H1 (cell line): Measurements from ENCODE around the gene GDF2. TPM values are rescaled to one million over a fixed set of nuclear protein-coding genes. Genes with fewer than 3 reads are reported as not detected.
A peak's percentile ranks its signal among the peaks of the same experiment; 100 is the strongest.

Experiments
- CTCF ChIA-PET: fragments of 300-600 bp; sonication (Branson Sonifier 250); formaldehyde crosslinking; loops from one replicate; lab custom pipeline; 2021; ENCODE audit not compliant: partially characterized antibody; lab: Charles Lee
- POLR2A ChIA-PET: fragments of 300-600 bp; sonication (Branson Sonifier 250); formaldehyde crosslinking; loops from one replicate; lab custom pipeline; 2021; ENCODE audit warnings: inconsistent platforms; ENCODE audit not compliant: partially characterized antibody; lab: Charles Lee
- DNase-seq, 2 experiments: peaks; one replicate each; pipeline versions ENCODE4 v3.0.0 to v3.0.0-alpha.2; 2010 to 2022; ENCODE audit warnings: low spot score in 2 of 2, low read depth in 1 of 2, mixed read lengths in 1 of 2
- FAIRE-seq: peaks from 2 replicates; lab custom pipeline; 2011; peaks lifted over from hg19 to GRCh38; lab: Jason Lieb, UNC
- H2AFZ ChIP-seq: 2 replicates; pipeline ENCODE4 v1.8.1; 2012; ENCODE audit warnings: low read length, inconsistent platforms
- H2AK5ac ChIP-seq: 2 replicates; pipeline ENCODE4 v1.6.1; 2013; ENCODE audit warnings: low read depth, low read length
- H2BK120ac ChIP-seq: replicated peaks from 2 replicates; pipeline ENCODE3; 2013; ENCODE audit warnings: low read depth, low read length, inconsistent platforms
- H2BK12ac ChIP-seq: 2 replicates; pipeline ENCODE4 v1.6.1; 2013; ENCODE audit warnings: low read depth, low read length
- H2BK15ac ChIP-seq: 2 replicates; pipeline ENCODE4 v1.6.1; 2013; ENCODE audit warnings: low read length
- H2BK20ac ChIP-seq: 2 replicates; pipeline ENCODE4 v1.6.1; 2013; ENCODE audit warnings: low read length
- H2BK5ac ChIP-seq: 2 replicates; pipeline ENCODE4 v1.6.1; 2013; ENCODE audit warnings: low read depth, low read length
- H3K14ac ChIP-seq: 2 replicates; pipeline ENCODE4 v1.6.1; 2013; ENCODE audit warnings: inconsistent platforms; ENCODE audit not compliant: insufficient read length
- H3K18ac ChIP-seq: 2 replicates; pipeline ENCODE4 v1.6.1; 2013; ENCODE audit warnings: low read length; ENCODE audit errors: extremely low read depth
- H3K23ac ChIP-seq: 2 replicates; pipeline ENCODE4 v1.6.1; 2013; ENCODE audit warnings: inconsistent platforms; ENCODE audit not compliant: insufficient read length
- H3K23me2 ChIP-seq: 2 replicates; pipeline ENCODE4 v1.6.1; 2013; ENCODE audit warnings: low read depth, low read length
- H3K27ac ChIP-seq: 2 replicates; pipeline ENCODE4 v1.6.1; 2011; ENCODE audit warnings: low read depth, low read length, inconsistent platforms
- H3K27me3 ChIP-seq, 4 experiments: replicated peaks in 1 of 4; 1 replicate in 1 of 4; 2 replicates in 3 of 4; pipeline versions ENCODE4 v1.6.1 to v1.8.1; 2011 to 2013; ENCODE audit warnings: low read length in 3 of 4, mild to moderate bottlenecking in 3 of 4, inconsistent platforms in 2 of 4, mixed read lengths in 2 of 4, moderate library complexity in 1 of 4; ENCODE audit not compliant: control insufficient read depth in 3 of 4, insufficient read depth in 3 of 4; ENCODE audit errors: extremely low read depth in 1 of 4
- H3K36me3 ChIP-seq, 4 experiments: 2 replicates each; pipeline versions ENCODE4 v1.6.1 to v1.8.1; 2011 to 2013; ENCODE audit warnings: mild to moderate bottlenecking in 4 of 4, low read length in 3 of 4, moderate library complexity in 2 of 4, control low read depth in 1 of 4, inconsistent platforms in 1 of 4; ENCODE audit not compliant: insufficient read depth in 4 of 4, control insufficient read depth in 2 of 4
- H3K4ac ChIP-seq: replicated peaks from 2 replicates; pipeline ENCODE3; 2013; ENCODE audit warnings: low read length, low read depth, mixed read lengths, inconsistent platforms; ENCODE audit not compliant: insufficient read length
- H3K4me1 ChIP-seq, 4 experiments: replicated peaks in 1 of 4; 1 replicate in 1 of 4; 2 replicates in 3 of 4; pipeline versions ENCODE4 v1.6.1 to v1.8.1; 2011 to 2013; ENCODE audit warnings: low read length in 3 of 4, inconsistent platforms in 2 of 4, mixed read lengths in 1 of 4; ENCODE audit not compliant: insufficient read depth in 4 of 4, control insufficient read depth in 3 of 4
- H3K4me2 ChIP-seq, 2 experiments: 2 replicates each; pipeline versions ENCODE4 v1.6.1 to v1.8.1; 2011 to 2013; ENCODE audit warnings: low read depth in 2 of 2, low read length in 2 of 2, control low read depth in 1 of 2, inconsistent platforms in 1 of 2, mild to moderate bottlenecking in 1 of 2; ENCODE audit not compliant: insufficient read depth in 1 of 2
- H3K4me3 ChIP-seq, 4 experiments: fragments of 200-600, 300-600 bp in 1 of 4; sonication (generic), shearing (Covaris generic), sonication (Bioruptor Twin) in 1 of 4; 2 replicates each; pipeline versions ENCODE4 v1.5.1 to v1.8.1; 2011 to 2016; ENCODE audit warnings: low read length in 4 of 4, low read depth in 3 of 4, control low read depth in 2 of 4, inconsistent platforms in 2 of 4, mild to moderate bottlenecking in 2 of 4, mixed read lengths in 1 of 4, moderate library complexity in 1 of 4; ENCODE audit not compliant: insufficient read depth in 2 of 4; ENCODE audit errors: extremely low read depth in 1 of 4
- H3K56ac ChIP-seq: replicated peaks from 2 replicates; pipeline ENCODE3; 2013; ENCODE audit warnings: low read depth, mild to moderate bottlenecking, mixed read lengths, low read length, inconsistent platforms; ENCODE audit not compliant: insufficient read length
- H3K79me1 ChIP-seq: 2 replicates; pipeline ENCODE4 v1.6.1; 2013; ENCODE audit warnings: low read depth, low read length, control low read depth
- H3K79me2 ChIP-seq, 2 experiments: 2 replicates each; pipeline versions ENCODE4 v1.6.1 to v1.8.1; 2012 to 2013; ENCODE audit warnings: low read length in 2 of 2, mild to moderate bottlenecking in 2 of 2, inconsistent platforms in 1 of 2; ENCODE audit not compliant: insufficient read depth in 2 of 2, control insufficient read depth in 1 of 2
- H3K9ac ChIP-seq, 4 experiments: replicated peaks in 1 of 4; 1 replicate in 1 of 4; 2 replicates in 3 of 4; pipeline versions ENCODE4 v1.6.1 to v1.8.1; 2011 to 2013; ENCODE audit warnings: low read depth in 3 of 4, low read length in 3 of 4, control low read depth in 2 of 4, mild to moderate bottlenecking in 2 of 4, moderate library complexity in 2 of 4, inconsistent platforms in 1 of 4; ENCODE audit errors: extremely low read depth in 1 of 4
- H3K9me3 ChIP-seq, 2 experiments: 2 replicates each; pipeline versions ENCODE4 v1.6.1 to v1.8.1; 2012 to 2013; ENCODE audit warnings: mild to moderate bottlenecking in 2 of 2, moderate library complexity in 2 of 2, control low read depth in 1 of 2, inconsistent platforms in 1 of 2, low read depth in 1 of 2, low read length in 1 of 2, mixed read lengths in 1 of 2; ENCODE audit not compliant: insufficient read depth in 2 of 2
- H4K20me1 ChIP-seq, 2 experiments: replicated peaks in 1 of 2; 2 replicates each; pipeline versions ENCODE3 to v1.8.1; 2011 to 2013; ENCODE audit warnings: inconsistent platforms in 2 of 2, low read length in 2 of 2, mild to moderate bottlenecking in 1 of 2; ENCODE audit not compliant: insufficient read depth in 2 of 2, control insufficient read depth in 1 of 2
- H4K5ac ChIP-seq: 2 replicates; pipeline ENCODE4 v1.6.1; 2013; ENCODE audit warnings: low read length, low read depth, mixed read lengths, inconsistent platforms; ENCODE audit not compliant: insufficient read length
- H4K8ac ChIP-seq: 2 replicates; pipeline ENCODE4 v1.8.0; 2013; ENCODE audit warnings: mild to moderate bottlenecking, moderate library complexity, low read length, inconsistent platforms; ENCODE audit not compliant: insufficient read depth; ENCODE audit errors: extremely low read depth
- H4K91ac ChIP-seq: replicated peaks from 2 replicates; pipeline ENCODE3; 2013; ENCODE audit warnings: low read length, mixed read lengths, inconsistent platforms; ENCODE audit not compliant: insufficient read length
- CTBP2 ChIP-seq: IDR thresholded peaks from 2 replicates; pipeline ENCODE4 v1.7.0; 2011; ENCODE audit warnings: borderline replicate concordance, mild to moderate bottlenecking, moderate library complexity, mixed read lengths, low read length; ENCODE audit not compliant: insufficient read depth, insufficient read length
- WGBS, 2 experiments: shearing (Covaris generic) in 1 of 2; methylation state at CpG; one replicate each; pipeline versions ENCODE4 v1.1.6 to v1.1.7; 2013 to 2015; ENCODE audit warnings: low lambda C conversion rate in 2 of 2, mixed read lengths in 2 of 2, inconsistent platforms in 1 of 2, low coverage in 1 of 2, missing lambda C conversion rate in 1 of 2; ENCODE audit not compliant: insufficient replicate concordance in 2 of 2, insufficient coverage in 1 of 2, insufficient read length in 1 of 2; ENCODE audit errors: extremely low coverage in 1 of 2, missing lambda C conversion rate in 1 of 2; 5-methylcytosine and 5-hydroxymethylcytosine counted together
- polyA plus RNA-seq, 7 experiments: library from polyadenylated mRNA; depleted of rRNA in 3 of 7; stranded (reverse) in 5 of 7; unstranded in 2 of 7; fragments of >200 nt in 5 of 7; fragments of 200-250 nt in 2 of 7; gene quantifications; 1 replicate in 5 of 7; 2 replicates in 1 of 7; 4 replicates in 1 of 7; pipeline versions ENCODE4 v1.2.1 to v1.2.3, GENCODE V29; 2011 to 2013; ENCODE audit warnings: missing spikeins in 2 of 7, mixed read lengths in 2 of 7
- total RNA-seq: library from RNA; stranded (reverse); fragmentation: NEBNext Ultra II Directional; extraction: Animal tissue kit (Norgen Biotek cat#: 25700); gene quantifications from 2 replicates; pipeline ENCODE4 v1.2.1, GENCODE V29; 2021

GDF2 gene
- total and polyA plus RNA-seq, 2 of the 8 experiments (the other 6 are each of a cell fraction or from before 2014, with no cell fraction given): not detected

GRCh38 chr10:47325303-47326291 lies 3.3 kb downstream of the GDF2 start:
- Histone ChIP-seq H4K8ac (no peak overlapping the region; the same call in 1 of the 2 replicates), H2BK15ac (no peak overlapping the region), H4K20me1 (peaks cover 0 to 4% of the 10 kb centered on the region in 2 experiments), H2BK20ac (no peak overlapping the region), H2BK12ac (no peak overlapping the region), H3K36me3 (no peaks in the 10 kb centered on the region; a peak in 1 of 8 replicates), H3K23me2 (no peaks in the 10 kb centered on the region), H3K4me1 (no peaks in the 10 kb centered on the region)
- CTCF ChIA-PET: interaction anchor here (1.2 to 2.3 kb wide), 3 partner anchors 8 to 278 kb away, joined by 4 to 17 read pairs (median 4); no protein-coding TSS in a partner anchor
- POLR2A ChIA-PET: no interaction called here
- no peak for TF ChIP-seq CTBP2
- TF ChIP-seq, all 59 proteins: peak for 0
- Histone ChIP-seq H2BK120ac (no peak overlapping the region), H3K79me2 (no peaks in the 10 kb centered on the region), H3K56ac (no peak overlapping the region), H3K9ac (no peak overlapping the region), H3K4ac (no peak overlapping the region), H3K4me3 (no peak overlapping the region), H4K5ac (no peak overlapping the region), H3K18ac (no peak overlapping the region), H3K14ac (no peak overlapping the region), H2AK5ac (0 out of 2 replicates have a peak overlapping the region, but pooled peaks have one; percentile 39), H2BK5ac (no peak overlapping the region), H3K27me3 (no peaks in the 10 kb centered on the region; a peak in 2 of 7 replicates), H4K91ac (no peak overlapping the region), H3K9me3 (no peaks in the 10 kb centered on the region), H3K79me1 (no peaks in the 10 kb centered on the region), H2AFZ (no peak overlapping the region), H3K23ac (no peak overlapping the region), H3K27ac (no peak overlapping the region), H3K4me2 (no peak overlapping the region)
- WGBS, 2 experiments: 88% methylated on average over 27 of the region's 30 CpGs; no CpG with 5 or more reads in 1 of the 2 experiments
- DNase-seq (no peak), FAIRE-seq (no peak)
